ENCODE data around the gene KCNJ11.

DNA sequence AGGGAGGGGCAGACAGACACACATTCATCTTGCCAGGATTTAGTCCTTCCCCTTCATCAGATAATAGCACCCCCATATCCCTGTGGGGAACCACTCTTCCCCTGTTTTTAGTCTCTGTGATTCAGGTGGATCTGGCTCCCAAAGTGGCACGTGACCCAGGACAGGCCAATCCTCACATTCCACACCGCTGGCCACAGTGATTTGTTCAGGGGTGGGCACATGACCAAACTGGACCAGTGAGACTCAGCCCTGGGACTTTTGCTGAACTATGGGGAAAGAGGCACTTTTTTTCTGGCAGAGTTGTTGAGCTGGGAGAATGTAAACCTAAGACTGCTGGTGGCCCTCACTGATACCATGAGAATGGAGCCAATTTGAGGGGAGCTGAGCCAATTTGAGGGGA, 19.1 kb upstream of the KCNJ11 start:
- TF ChIP-seq, protein P1, sequence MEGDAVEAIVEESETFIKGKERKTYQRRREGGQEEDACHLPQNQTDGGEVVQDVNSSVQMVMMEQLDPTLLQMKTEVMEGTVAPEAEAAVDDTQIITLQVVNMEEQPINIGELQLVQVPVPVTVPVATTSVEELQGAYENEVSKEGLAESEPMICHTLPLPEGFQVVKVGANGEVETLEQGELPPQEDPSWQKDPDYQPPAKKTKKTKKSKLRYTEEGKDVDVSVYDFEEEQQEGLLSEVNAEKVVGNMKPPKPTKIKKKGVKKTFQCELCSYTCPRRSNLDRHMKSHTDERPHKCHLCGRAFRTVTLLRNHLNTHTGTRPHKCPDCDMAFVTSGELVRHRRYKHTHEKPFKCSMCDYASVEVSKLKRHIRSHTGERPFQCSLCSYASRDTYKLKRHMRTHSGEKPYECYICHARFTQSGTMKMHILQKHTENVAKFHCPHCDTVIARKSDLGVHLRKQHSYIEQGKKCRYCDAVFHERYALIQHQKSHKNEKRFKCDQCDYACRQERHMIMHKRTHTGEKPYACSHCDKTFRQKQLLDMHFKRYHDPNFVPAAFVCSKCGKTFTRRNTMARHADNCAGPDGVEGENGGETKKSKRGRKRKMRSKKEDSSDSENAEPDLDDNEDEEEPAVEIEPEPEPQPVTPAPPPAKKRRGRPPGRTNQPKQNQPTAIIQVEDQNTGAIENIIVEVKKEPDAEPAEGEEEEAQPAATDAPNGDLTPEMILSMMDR (IDR thresholded peaks at IDR 0.05) = no peak
- no peak for TF ChIP-seq EZH2phosphoT487 (IDR thresholded peaks at IDR 0.05)

Data from neural progenitor cell (in vitro differentiated cells).